Activated naive CD4-positive, alpha-beta T cell treated with anti-CD3 and anti-CD28 coated beads, Interleukin-2, amount 10 ng/mL, durations not matched to agents 7 days and 5 days (primary cell): ENCODE measurements around the gene ZC3H14.

ENCODE experiments used
- CTCF ChIA-PET: fragments of 350-600 bp; sonication (Branson Sonifier 250); formaldehyde crosslinking; loops from one replicate; lab custom pipeline; 2021; ENCODE audit warnings: antibody characterized with exemption; lab: Charles Lee
- DNase-seq: peaks from one replicate; pipeline ENCODE4 v3.0.0-alpha.2; 2020
- H3K27ac Mint-ChIP-seq: one replicate; pipeline ENCODE4 v1.8.0; 2021; ENCODE audit warnings: mild to moderate bottlenecking, moderate library complexity, mixed read lengths
- H3K27me3 Mint-ChIP-seq: one replicate; pipeline ENCODE4 v1.8.0; 2021; ENCODE audit warnings: mild to moderate bottlenecking, mixed read lengths
- H3K36me3 Mint-ChIP-seq: one replicate; pipeline ENCODE4 v1.8.0; 2021; ENCODE audit warnings: mixed read lengths
- H3K4me1 Mint-ChIP-seq: one replicate; pipeline ENCODE4 v1.8.0; 2021; ENCODE audit warnings: mixed read lengths
- H3K4me3 Mint-ChIP-seq: one replicate; pipeline ENCODE4 v1.8.0; 2021; ENCODE audit warnings: mild to moderate bottlenecking, moderate library complexity, mixed read lengths
- H3K9me3 Mint-ChIP-seq: one replicate; pipeline ENCODE4 v1.8.0; 2021; ENCODE audit warnings: mixed read lengths

The ZC3H14 gene

DNA sequence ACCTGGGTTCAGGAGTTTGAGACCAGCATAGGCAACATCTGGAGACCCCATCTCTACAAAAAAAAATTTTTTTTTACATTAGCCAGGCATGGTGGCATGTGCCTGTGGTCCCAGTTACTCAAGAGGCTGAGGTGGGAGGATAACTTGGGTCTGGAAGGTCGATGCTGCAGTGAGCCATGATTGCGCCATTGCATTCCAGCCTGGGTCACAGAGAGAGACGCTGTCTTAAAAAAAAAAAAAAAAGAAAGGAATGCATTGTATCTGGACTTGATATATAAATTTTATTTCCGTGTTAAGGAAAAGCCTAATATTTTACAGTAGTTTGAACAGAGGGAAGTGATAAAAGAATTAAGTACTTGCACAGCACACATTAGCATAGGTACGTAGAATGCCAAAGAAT, 97.2 kb downstream of the ZC3H14 start:
- Mint-ChIP-seq H3K27me3 (no peaks in the 10 kb centered on the region), H3K4me1 (no peaks in the 10 kb centered on the region), H3K27ac (no peak overlapping the region), H3K4me3 (no peak overlapping the region), H3K36me3 (peaks cover 6% of the 10 kb centered on the region), H3K9me3 (peaks cover 8% of the 10 kb centered on the region)
- CTCF ChIA-PET, result no interaction called here
- DNase-seq, result no peak

DNA sequence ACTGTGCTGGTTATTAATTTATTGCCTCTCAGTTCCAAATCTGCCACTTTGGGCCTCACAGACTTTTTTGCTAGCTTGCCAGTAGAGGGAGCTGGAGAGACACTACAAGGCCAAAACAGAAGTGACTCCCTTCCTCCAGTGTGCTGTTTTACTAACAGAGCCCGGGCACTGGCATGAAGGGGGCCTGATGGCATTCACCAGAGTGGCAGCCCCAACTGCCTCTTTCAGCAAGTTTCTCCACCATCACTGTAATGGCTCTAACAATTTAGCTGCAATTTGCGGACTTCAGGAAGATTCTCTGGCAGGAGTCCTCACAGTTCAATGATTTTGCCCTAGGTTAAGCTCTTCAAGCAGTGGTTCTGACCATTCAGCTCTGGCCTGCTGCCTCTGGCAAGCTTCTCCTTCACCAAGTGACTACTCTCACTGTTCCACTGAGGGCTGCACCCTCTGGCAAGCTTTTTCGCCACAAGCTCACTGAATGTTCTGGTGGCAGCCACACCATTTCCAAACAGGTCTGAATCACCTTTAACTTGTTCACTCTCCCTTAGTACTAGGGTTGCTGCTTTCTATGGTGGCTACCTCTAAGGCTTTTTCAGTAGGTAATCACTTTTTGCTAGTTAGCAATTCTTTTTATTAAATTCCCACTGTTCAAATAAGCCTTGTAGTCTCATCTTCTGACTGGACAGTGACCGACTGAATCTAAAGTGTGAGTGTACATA, 104.9 kb downstream of the ZC3H14 start:
- CTCF ChIA-PET, result interaction anchor here (0.6 to 3.8 kb wide), 13 partner anchors 10 to 338 kb away, joined by 3 to 21 read pairs (median 3); partner anchors contain the start of gene TTC8
- Mint-ChIP-seq H3K36me3 (peaks cover 8% of the 10 kb centered on the region), H3K9me3 (peaks cover 10% of the 10 kb centered on the region), H3K4me1 (no peaks in the 10 kb centered on the region), H3K4me3 (no peak overlapping the region), H3K27me3 (no peaks in the 10 kb centered on the region), H3K27ac (no peak overlapping the region)
- DNase-seq, result peak; percentile 45

DNA sequence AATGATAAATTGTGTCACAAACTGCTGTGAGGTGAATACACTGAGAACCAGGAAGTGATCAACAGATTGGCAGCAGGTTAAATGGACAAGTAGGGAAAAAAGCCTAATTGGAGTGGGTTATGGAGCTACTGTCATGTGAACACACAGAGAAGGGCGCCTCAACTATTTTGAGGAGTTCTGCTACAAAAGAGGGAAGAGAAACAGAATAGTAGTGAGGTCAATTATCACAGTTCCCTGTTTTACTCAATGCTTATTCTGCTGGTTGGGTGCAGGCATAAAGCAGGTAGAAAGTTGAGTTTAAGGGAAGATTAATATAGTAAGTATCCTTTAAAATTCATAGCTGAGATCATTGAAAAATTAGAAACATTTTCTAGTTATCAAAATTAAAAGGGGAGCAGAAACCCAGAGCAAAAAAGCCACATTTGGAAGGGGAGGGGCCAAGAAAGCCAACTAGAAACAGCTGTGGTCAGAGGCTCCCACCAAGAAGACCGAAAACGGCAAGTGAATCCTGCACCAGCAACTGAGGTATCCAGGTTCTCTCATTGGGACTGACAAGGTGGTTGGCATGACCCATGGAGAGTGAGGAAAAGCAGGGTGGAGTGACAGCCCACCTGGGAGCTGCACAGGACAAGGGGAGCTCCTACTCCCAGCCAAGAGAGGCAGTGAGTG, 105.7 kb downstream of the ZC3H14 start:
- Mint-ChIP-seq H3K36me3 (peaks cover 10% of the 10 kb centered on the region), H3K9me3 (peaks cover 10% of the 10 kb centered on the region), H3K4me1 (no peaks in the 10 kb centered on the region), H3K27ac (no peak overlapping the region), H3K4me3 (no peak overlapping the region), H3K27me3 (no peaks in the 10 kb centered on the region)
- no peak for DNase-seq
- CTCF ChIA-PET, result interaction anchor here (1.2 to 3.8 kb wide), 6 partner anchors 9 to 263 kb away, joined by 4 to 21 read pairs (median 11); no protein-coding TSS in a partner anchor

DNA sequence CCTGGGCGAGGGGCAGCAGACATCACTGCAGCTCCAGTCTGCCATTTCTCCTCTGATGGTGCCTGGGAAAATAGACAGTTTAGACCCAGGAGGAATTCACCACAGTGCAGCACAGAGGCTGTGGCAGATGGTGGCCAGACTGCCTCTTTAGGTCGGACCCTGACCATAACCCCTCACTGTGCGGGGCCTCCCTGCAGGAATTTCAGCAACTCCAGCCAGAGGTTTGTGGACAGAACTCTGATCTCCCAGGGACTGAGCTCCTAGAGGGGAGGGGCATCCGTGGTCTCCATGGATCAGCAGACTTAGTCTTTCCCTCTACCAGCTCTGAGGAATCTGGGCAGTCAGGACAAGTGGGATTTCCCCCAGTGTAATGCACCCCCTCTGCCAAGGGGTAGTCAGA, 106.5 kb downstream of the ZC3H14 start:
- H3K9me3 Mint-ChIP-seq, result peaks cover 10% of the 10 kb centered on the region
- H3K36me3 Mint-ChIP-seq, result peaks cover 10% of the 10 kb centered on the region
- no peak overlapping the region for H3K27ac Mint-ChIP-seq
- no peak overlapping the region for H3K4me3 Mint-ChIP-seq
- CTCF ChIA-PET, result interaction anchor here (1.3 to 3.8 kb wide), 4 partner anchors 8 to 200 kb away, joined by 4 to 21 read pairs (median 15); no protein-coding TSS in a partner anchor
- H3K4me1 Mint-ChIP-seq, result no peaks in the 10 kb centered on the region
- H3K27me3 Mint-ChIP-seq, result no peaks in the 10 kb centered on the region
- DNase-seq, result no peak
